Mucosa of stomach (tissue), 1 donor: Measurements from ENCODE around the gene OPN1MW.
A peak's percentile ranks its signal among the peaks of the same experiment; 100 is the strongest.
"Not testable (repeated sequence)": the region's sequence is repeated elsewhere in the genome, so short reads cannot be mapped to it uniquely, and the experiment has no call there.

Experiments used
- H3K27me3 ChIP-seq: one replicate; pipeline ENCODE4 v1.7.0; 2013; ENCODE audit warnings: mild to moderate bottlenecking, low read length; ENCODE audit not compliant: control insufficient read depth, insufficient read depth
- H3K36me3 ChIP-seq: one replicate; pipeline ENCODE4 v1.7.0; 2013; ENCODE audit warnings: low read length; ENCODE audit not compliant: control insufficient read depth, insufficient read depth
- H3K4me1 ChIP-seq: one replicate; pipeline ENCODE4 v1.7.0; 2013; ENCODE audit warnings: mild to moderate bottlenecking, low read length; ENCODE audit not compliant: control insufficient read depth, insufficient read depth
- H3K4me3 ChIP-seq: one replicate; pipeline ENCODE4 v1.7.0; 2013; ENCODE audit warnings: low read length
- H3K9ac ChIP-seq: one replicate; pipeline ENCODE4 v1.7.0; 2013; ENCODE audit warnings: mild to moderate bottlenecking, low read length, moderate library complexity
- H3K9me3 ChIP-seq: one replicate; pipeline ENCODE4 v1.7.0; 2013; ENCODE audit warnings: mild to moderate bottlenecking, low read length, moderate library complexity; ENCODE audit not compliant: control insufficient read depth
- donor health status: Pancreatic carcinoma.

The OPN1MW gene

DNA sequence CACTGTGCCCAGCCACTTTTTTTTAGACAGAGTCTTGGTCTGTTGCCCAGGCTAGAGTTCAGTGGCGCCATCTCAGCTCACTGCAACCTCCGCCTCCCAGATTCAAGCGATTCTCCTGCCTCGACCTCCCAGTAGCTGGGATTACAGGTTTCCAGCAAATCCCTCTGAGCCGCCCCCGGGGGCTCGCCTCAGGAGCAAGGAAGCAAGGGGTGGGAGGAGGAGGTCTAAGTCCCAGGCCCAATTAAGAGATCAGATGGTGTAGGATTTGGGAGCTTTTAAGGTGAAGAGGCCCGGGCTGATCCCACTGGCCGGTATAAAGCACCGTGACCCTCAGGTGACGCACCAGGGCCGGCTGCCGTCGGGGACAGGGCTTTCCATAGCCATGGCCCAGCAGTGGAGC lies at the start of gene OPN1MW:
OPN1MW (plus strand) TSS at position 301 of the 400 bp plus-strand sequence; CDS start at position 383, 82 bp downstream.
- not testable (repeated sequence) for H3K4me1 ChIP-seq, H3K27me3 ChIP-seq, H3K4me3 ChIP-seq, H3K9me3 ChIP-seq, H3K9ac ChIP-seq, H3K36me3 ChIP-seq

DNA sequence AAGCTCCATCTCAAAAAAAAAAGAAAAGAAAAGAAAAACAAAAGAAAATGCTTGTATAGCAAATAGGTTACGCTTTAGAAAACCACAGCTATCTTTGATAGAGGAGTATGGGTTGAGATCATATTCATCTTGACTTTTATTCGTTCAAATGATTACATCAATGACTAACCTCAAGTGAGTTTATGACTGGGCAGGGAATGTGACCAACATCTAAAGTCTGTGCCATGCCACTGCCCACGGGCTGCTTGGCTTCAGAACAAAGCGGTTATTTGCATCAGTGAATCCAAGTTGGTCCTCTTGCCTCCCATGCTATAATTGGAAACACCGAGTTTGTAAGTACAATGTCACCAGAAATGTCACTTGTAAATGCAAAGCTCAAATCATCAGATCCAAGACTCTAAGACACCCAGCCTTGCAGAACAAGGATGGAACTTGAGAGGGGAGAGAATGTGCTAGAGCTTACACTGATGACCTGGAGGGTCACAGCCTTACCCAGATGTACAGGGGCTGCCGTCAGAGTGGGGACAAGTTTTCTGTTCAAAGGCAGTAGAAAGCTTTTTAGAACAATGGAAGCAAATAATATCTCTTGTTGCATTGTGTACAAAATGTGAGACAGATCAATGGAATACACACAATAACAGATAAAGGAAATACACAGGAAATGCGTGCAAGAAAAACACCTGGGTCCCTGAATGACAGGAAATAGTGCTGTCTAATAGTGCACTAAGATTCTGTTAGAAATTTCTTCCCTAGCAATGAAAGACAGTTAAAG lies 46.8 kb upstream of the OPN1MW start:
- no peak overlapping the region for H3K9ac ChIP-seq
- H3K36me3 ChIP-seq = no peaks in the 10 kb centered on the region
- H3K4me3 ChIP-seq = no peak overlapping the region
- H3K27me3 ChIP-seq = no peaks in the 10 kb centered on the region
- H3K9me3 ChIP-seq = no peaks in the 10 kb centered on the region
- no peaks in the 10 kb centered on the region for H3K4me1 ChIP-seq

DNA sequence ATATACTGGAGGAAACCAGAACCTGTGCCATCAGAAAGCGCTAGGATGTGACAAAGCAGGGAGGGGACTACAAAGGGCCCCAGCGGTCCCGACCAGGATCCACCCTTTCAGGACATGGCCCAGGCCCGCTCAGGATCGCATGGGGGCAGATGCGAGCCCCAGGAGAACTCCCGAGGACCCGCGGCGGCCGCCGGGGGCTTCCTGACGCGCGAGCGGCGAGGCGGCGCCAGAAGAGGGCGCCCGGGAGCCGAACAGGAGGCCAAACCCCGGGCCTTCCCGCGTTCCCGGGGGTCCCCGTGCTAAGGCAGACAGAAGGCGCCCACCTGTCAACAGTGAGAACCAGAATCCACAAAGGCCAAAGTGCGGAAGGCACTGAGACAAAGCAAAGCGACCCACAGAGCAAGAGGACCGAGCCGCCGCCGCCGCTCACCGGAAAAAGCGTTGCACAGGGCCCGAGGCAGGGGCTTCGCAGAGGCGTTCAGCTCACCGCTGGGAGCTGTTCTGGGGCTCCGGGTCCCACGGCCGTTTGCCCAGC lies 45.7 kb upstream of the OPN1MW start:
- Histone ChIP-seq H3K4me1 (no peaks in the 10 kb centered on the region), H3K4me3 (no peak overlapping the region), H3K27me3 (no peaks in the 10 kb centered on the region), H3K9ac (peak overlapping the region; percentile 47), H3K9me3 (no peaks in the 10 kb centered on the region), H3K36me3 (no peaks in the 10 kb centered on the region)

DNA sequence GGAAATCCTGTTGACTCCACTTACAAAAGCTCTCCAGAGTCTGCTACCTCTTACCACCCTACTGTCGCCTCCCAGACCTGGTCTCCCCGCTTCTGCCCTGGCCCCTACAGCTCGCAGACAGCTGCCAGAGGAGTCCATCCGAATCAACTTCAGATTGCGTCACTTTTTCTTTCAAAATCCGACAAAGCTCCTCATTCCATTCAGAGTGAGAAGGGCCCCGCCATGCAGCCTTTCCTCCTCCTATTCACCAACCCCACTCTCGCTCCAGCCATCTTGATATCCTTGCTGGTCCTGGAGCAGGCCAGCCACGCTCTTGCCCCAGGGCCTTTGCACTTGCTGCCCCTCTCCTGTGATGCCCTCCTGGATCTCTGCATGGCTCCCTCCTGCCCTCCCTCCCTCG lies 43.5 kb upstream of the OPN1MW start:
- Histone ChIP-seq H3K36me3 (no peaks in the 10 kb centered on the region), H3K9ac (no peak overlapping the region), H3K27me3 (no peaks in the 10 kb centered on the region), H3K4me1 (no peaks in the 10 kb centered on the region), H3K4me3 (no peak overlapping the region), H3K9me3 (no peaks in the 10 kb centered on the region)

DNA sequence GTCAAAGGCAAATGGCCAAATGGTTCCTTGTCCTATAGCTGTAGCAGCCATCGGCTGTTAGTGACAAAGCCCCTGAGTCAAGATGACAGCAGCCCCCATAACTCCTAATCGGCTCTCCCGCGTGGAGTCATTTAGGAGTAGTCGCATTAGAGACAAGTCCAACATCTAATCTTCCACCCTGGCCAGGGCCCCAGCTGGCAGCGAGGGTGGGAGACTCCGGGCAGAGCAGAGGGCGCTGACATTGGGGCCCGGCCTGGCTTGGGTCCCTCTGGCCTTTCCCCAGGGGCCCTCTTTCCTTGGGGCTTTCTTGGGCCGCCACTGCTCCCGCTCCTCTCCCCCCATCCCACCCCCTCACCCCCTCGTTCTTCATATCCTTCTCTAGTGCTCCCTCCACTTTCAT lies 42.2 kb upstream of the OPN1MW start:
- Histone ChIP-seq H3K27me3 (no peaks in the 10 kb centered on the region), H3K4me1 (no peaks in the 10 kb centered on the region), H3K9ac (no peak overlapping the region), H3K9me3 (no peaks in the 10 kb centered on the region), H3K4me3 (no peak overlapping the region), H3K36me3 (no peaks in the 10 kb centered on the region)

DNA sequence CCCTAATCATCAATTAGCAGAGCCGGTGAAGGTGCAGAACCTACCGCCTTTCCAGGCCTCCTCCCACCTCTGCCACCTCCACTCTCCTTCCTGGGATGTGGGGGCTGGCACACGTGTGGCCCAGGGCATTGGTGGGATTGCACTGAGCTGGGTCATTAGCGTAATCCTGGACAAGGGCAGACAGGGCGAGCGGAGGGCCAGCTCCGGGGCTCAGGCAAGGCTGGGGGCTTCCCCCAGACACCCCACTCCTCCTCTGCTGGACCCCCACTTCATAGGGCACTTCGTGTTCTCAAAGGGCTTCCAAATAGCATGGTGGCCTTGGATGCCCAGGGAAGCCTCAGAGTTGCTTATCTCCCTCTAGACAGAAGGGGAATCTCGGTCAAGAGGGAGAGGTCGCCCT lies 41.7 kb upstream of the OPN1MW start:
- Histone ChIP-seq H3K9me3 (no peaks in the 10 kb centered on the region), H3K4me3 (no peak overlapping the region), H3K36me3 (no peaks in the 10 kb centered on the region), H3K27me3 (no peaks in the 10 kb centered on the region), H3K4me1 (no peaks in the 10 kb centered on the region), H3K9ac (no peak overlapping the region)

DNA sequence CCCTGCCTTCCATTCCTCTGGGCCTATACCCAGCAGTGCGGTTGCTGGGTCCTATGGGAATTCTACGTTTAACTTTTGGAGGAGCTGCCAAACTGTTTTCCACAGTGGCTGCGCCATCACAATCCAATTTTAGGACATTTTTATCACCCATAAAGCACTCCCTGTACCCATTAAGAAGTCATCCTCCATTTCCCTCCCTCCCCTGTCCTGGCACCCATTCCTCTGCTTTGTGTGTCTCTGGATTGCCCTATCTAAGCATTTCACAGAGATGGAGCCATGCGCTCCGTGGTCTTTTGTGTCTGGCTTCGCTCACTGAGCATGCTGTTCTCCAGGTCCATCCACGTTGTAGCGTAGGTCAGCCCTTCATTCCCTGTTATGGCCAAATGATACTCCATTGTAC lies 40.0 kb upstream of the OPN1MW start:
- H3K36me3 ChIP-seq = no peaks in the 10 kb centered on the region
- no peaks in the 10 kb centered on the region for H3K9me3 ChIP-seq
- no peak overlapping the region for H3K4me3 ChIP-seq
- H3K9ac ChIP-seq = no peak overlapping the region
- H3K27me3 ChIP-seq = no peaks in the 10 kb centered on the region
- H3K4me1 ChIP-seq = no peaks in the 10 kb centered on the region

DNA sequence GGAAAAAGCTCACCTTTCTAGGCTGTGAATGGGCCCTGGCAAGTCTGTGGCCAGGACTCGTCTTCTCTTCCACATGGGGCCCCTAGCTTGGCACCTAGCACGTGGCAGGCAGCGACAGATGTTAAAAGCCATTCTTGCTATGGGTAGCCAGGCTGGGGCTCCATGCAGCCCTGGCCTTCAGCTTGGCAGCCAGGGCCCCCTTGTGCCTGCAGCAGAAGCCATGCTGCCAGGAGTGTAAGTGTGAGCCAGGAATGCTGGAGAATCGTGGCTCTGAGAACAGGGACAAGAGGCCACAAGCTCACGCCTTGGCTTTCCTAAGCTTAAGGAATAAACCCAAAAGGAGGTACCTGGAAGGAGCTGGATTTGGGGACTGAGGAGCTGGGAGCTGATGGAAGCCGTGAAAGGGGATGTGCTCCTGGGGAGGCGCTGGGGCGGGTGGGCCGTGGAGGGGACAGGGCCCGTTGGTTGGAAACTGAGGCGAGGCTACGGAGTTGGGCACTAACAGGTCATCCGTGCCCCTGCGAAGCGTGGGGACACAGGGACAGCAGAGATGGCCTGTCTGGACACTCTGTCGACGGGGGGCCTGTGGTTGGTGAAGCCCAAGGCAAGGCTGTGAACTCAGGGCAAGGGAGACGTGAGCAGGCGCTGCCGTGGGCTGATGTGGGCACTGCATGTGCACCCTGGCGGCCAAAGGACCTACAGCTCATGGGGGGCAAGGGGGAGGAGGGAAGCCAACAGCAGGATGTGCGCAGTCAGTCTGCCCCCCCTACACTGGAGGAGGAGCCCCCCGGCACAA lies 39.2 kb upstream of the OPN1MW start:
- no peaks in the 10 kb centered on the region for H3K9me3 ChIP-seq
- H3K9ac ChIP-seq = no peak overlapping the region
- H3K36me3 ChIP-seq = no peaks in the 10 kb centered on the region

DNA sequence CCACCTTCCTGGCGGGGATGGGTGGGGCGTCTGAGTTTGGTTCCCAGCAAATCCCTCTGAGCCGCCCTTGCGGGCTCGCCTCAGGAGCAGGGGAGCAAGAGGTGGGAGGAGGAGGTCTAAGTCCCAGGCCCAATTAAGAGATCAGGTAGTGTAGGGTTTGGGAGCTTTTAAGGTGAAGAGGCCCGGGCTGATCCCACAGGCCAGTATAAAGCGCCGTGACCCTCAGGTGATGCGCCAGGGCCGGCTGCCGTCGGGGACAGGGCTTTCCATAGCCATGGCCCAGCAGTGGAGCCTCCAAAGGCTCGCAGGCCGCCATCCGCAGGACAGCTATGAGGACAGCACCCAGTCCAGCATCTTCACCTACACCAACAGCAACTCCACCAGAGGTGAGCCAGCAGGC lies 38.4 kb upstream of the OPN1MW start, which contains the start of gene OPN1LW:
OPN1LW (plus strand) TSS at position 234 of the 400 bp plus-strand sequence; CDS start at position 275, 41 bp downstream.
- H3K4me3 ChIP-seq, H3K4me1 ChIP-seq, H3K27me3 ChIP-seq, H3K9me3 ChIP-seq, H3K36me3 ChIP-seq, H3K9ac ChIP-seq: not testable (repeated sequence)

More for the DNA sequence above, 39.2 kb upstream of the OPN1MW start:
- Histone ChIP-seq H3K4me1 (no peaks in the 10 kb centered on the region), H3K27me3 (no peaks in the 10 kb centered on the region), H3K4me3 (no peak overlapping the region)

DNA sequence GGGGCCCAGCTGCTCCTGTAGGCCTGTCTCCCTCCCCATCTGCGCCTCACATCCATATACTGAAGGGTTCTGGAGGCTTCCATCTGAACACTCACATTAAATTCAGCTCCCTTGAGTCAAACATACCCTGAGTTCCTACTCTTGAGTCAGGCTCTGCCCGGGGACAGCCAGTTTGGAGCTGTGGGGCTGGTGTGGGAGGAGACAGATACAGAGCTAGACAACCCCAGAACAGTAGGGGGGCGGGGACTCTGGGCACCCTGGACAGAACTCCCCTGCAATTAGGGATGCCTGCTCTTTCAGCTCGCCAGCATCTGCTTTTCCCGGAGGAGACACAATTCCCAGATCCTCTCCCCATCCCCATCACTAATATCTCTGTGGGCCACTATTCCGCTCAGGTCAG lies 31.4 kb upstream of the OPN1MW start:
- H3K27me3 ChIP-seq, H3K9me3 ChIP-seq, H3K9ac ChIP-seq, H3K36me3 ChIP-seq, H3K4me3 ChIP-seq, H3K4me1 ChIP-seq: not testable (repeated sequence)

DNA sequence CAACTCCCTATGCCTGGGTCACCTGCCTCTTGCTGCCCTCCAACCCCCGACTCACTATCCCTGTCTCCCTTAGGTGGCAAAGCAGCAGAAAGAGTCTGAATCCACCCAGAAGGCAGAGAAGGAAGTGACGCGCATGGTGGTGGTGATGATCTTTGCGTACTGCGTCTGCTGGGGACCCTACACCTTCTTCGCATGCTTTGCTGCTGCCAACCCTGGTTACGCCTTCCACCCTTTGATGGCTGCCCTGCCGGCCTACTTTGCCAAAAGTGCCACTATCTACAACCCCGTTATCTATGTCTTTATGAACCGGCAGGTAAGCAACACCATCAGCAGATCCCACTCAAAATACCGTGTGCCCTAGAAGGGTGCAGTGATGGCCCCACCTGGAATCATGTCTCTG lies 26.2 kb upstream of the OPN1MW start:
- H3K9ac ChIP-seq, H3K27me3 ChIP-seq, H3K4me1 ChIP-seq, H3K9me3 ChIP-seq, H3K36me3 ChIP-seq, H3K4me3 ChIP-seq: not testable (repeated sequence)

DNA sequence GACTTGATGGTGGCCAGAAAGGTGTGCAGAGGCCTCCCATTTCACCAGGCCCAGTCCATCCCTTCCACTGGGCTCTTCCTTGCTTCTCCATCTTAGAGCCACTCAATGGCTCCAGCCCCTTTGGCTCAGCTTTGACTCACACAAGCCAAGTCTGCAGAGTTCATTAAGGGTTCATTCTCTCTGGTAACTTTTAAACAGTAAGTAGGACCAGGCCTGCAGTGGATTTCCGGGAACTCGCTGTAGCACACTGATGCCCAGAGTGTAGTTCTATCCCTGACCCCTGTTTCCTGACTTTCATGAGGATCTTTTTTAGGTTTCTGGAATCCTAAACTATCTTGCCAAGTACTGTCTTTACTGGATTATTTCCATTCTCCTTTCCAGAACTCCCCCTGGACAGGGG lies 25.2 kb upstream of the OPN1MW start:
- H3K36me3 ChIP-seq, H3K4me3 ChIP-seq, H3K27me3 ChIP-seq, H3K9ac ChIP-seq, H3K4me1 ChIP-seq, H3K9me3 ChIP-seq: not testable (repeated sequence)
